Right lobe of liver (tissue), 4 donors: ENCODE measurements around the gene SNX5.

ENCODE experiments used
- POLR2A ChIP-seq: fragments of 450-650 bp; IDR thresholded peaks from one replicate; pipeline ENCODE4 v1.6.1; 2017; ENCODE audit warnings: antibody characterized with exemption, mild to moderate bottlenecking
- TF ChIP-seq, protein P1 (sequence below), 4 donors: fragments of 200-600 bp in 3 of 4; fragments of 450-650 bp in 1 of 4; IDR thresholded peaks; one replicate each; pipeline versions ENCODE4 v1.5.1 to v1.8.0; 2016 to 2022; ENCODE audit warnings: antibody characterized with exemption in 4 of 4, mild to moderate bottlenecking in 2 of 4
- donor health status: DM: no; HTN: no; CAD: no.
- donor health status: DM: no; HTN: no; CAD: no.
- donor health status: DM: no; HTN: yes; CAD: no.

GRCh38 chr20:17944854-17945474 is 23.6 kb downstream of the SNX5 start:
- TF ChIP-seq, protein P1, sequence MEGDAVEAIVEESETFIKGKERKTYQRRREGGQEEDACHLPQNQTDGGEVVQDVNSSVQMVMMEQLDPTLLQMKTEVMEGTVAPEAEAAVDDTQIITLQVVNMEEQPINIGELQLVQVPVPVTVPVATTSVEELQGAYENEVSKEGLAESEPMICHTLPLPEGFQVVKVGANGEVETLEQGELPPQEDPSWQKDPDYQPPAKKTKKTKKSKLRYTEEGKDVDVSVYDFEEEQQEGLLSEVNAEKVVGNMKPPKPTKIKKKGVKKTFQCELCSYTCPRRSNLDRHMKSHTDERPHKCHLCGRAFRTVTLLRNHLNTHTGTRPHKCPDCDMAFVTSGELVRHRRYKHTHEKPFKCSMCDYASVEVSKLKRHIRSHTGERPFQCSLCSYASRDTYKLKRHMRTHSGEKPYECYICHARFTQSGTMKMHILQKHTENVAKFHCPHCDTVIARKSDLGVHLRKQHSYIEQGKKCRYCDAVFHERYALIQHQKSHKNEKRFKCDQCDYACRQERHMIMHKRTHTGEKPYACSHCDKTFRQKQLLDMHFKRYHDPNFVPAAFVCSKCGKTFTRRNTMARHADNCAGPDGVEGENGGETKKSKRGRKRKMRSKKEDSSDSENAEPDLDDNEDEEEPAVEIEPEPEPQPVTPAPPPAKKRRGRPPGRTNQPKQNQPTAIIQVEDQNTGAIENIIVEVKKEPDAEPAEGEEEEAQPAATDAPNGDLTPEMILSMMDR (IDR thresholded peaks at IDR 0.05), result no peak
- no peak for TF ChIP-seq POLR2A
